Inflammatory macrophage treated with lipopolysaccharide for 1 hour (primary cell): ENCODE measurements around the gene NHERF2.
"Not testable (repeated sequence)": the region's sequence is repeated elsewhere in the genome, so short reads cannot be mapped to it uniquely, and the experiment has no call there.

Experiments used
- DNase-seq, 2 donors: peaks; one replicate each; pipeline ENCODE4 v3.0.0-alpha.2; 2020 to 2022

Gene NHERF2

GRCh38 chr16:2028620-2029220 is 2.0 kb downstream of the NHERF2 start:
- no peak for DNase-seq

GRCh38 chr16:2029350-2029749 is 2.6 kb downstream of the NHERF2 start:
- DNase-seq, result no peak

DNA sequence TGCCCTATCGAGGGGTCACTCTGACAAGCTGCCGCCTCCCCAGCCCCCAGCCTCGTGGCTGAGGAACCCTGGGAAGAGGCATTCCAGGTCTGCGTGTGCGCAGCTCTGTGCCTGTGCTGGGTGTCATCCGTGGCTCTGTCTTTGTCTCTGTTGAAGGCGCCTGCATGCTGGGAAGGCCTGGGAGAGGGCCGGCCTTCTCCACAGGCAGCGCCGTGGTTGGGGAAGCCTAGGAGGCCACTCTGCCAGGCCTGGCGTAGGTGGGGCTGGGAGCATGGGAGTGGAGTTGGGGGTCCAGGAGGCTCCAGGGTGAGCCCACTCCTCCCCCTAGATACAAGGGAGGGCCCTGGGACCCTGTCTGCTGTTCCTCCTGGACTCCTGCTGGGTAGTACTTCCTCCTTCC is 3.3 kb downstream of the NHERF2 start:
- DNase-seq, result no peak

- DNase-seq, result no peak
These were observed 4.4 kb downstream of the NHERF2 start for GRCh38 chr16:2031081-2031577.

- DNase-seq, result no peak
These were observed 5.8 kb downstream of the NHERF2 start for GRCh38 chr16:2032285-2033056.

- no peak for DNase-seq
These were observed 6.6 kb downstream of the NHERF2 start for GRCh38 chr16:2033057-2033908.

- not testable (repeated sequence) for DNase-seq
These were observed 7.4 kb downstream of the NHERF2 start for GRCh38 chr16:2033909-2034695.

DNA sequence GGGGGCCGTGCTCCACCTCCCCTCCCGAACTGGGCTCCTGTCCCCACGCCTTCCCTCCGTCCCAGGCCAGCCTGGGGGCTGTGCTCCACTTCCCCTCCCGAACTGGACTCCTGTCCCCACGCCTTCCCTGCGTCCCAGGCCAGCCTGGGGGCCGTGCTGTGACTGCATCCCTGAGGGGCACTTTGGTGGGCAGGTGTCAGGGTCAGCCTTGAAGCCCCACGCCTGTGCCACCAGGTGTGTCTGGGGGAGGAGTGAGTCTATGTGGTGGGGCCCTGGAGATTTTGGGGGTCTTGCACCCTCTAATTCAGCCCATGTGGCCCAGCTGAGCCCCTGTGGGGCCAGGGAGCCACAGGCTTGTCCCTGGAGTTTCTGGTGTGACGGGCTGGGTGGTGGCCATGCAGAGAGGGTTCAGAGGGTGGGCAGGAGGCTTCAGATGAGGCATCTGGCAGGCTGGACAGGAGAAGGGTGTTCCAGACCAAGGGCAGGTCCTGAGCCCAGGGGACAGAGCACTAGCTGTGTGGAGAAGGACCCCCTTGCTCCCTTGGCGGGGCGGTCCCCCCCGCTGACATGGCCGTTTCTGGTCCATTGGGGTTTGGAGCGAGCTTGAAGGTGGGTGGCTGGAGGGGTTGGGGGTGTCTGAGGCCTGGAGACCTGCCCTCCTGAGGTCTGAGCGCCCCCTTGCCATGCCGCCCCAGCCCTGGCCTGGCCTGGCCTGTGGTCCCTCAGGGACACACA is 8.2 kb downstream of the NHERF2 start:
- no peak for DNase-seq

GRCh38 chr16:2035431-2036199 is 8.9 kb downstream of the NHERF2 start:
- DNase-seq, result no peak

DNA sequence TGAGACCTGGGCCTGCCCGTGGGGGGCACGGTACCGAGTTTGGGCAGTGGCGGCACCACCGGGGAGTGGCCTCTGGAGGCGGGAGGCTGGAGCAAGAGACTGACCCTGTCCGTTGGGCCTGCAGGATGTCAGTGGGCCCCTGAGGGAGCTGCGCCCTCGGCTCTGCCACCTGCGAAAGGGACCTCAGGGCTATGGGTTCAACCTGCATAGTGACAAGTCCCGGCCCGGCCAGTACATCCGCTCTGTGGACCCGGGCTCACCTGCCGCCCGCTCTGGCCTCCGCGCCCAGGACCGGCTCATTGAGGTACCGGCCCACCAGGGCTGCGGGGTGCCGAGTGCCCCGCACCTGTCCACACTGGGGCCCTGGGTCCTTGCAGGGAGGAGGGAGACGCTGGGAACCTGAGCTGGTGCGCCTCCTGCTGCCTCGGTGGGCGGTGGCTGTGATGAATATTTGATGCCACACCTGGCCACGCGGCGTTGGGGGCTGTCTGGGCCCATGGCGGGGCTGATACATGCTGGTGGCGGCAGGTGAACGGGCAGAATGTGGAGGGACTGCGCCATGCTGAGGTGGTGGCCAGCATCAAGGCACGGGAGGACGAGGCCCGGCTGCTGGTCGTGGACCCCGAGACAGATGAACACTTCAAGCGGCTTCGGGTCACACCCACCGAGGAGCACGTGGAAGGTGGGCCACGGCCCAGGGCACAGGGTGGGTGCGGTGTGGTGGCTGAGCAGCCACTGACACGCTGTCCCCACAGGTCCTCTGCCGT is 9.7 kb downstream of the NHERF2 start:
- no peak for DNase-seq

DNA sequence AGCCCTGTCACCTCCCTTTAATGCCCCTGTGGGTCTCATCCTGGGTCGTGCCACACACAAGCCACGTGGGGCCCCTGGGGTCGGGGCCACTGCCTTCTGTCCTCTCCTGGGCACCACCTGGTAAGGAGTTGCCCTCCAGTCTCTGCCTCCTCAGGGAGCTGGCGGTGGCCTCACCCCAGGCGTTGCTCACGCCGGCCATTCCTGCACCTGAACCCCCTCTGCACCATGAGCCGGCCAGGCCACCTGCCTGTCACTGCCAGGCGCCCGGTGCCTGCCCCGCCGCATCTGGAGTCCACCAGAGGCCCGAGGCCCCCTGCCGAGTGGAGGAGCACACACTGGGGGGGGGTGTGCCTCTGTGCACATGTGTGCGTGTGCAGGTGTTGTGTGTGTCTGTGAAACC is 10.4 kb downstream of the NHERF2 start:
- no peak for DNase-seq

- DNase-seq, result no peak
These were observed 11.1 kb downstream of the NHERF2 start for GRCh38 chr16:2037647-2038381.

DNA sequence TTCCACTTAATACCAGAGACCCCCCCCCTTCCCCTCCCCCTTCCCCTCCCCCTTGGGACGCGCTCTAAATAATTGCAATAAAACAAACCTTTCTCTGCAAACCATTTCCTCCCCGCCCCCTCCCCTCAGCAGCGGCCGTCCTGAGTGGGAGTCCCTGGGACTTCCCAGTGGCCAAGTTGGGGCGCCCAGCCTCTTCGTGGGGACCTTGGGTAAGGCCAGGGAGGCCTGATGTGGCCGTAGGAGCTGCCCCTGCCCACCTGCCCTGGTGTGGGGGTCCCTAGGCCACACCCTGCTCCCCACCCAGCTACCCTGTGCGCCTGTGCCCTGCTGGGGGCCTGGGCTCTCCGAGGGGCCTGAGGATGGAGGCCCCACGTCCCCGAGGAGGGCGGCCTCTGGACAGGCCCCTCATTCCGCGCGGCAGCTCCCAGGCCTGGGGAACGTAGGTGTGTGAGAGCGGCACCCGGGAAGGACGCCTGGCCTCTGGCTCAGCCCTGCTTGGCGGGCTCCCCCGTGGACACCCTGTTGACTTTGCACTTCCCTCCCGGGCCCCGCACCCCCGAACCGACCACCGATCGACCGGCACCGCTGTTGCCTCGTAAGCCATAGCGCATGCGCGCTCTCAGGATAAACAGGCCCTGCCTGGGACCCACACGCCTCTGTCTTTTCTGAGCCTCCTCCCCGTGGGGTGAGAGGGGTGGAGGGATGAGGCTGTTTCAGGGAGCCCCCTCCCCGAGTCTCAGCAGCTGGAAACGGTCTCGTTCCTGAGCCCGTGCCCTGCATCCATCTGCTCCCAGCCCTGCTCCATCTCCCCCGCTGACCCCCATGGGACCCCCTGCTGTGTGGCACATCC is 11.9 kb downstream of the NHERF2 start:
- no peak for DNase-seq

GRCh38 chr16:2039274-2040031 is 12.8 kb downstream of the NHERF2 start:
- no peak for DNase-seq

GRCh38 chr16:2040041-2040786 is 13.5 kb downstream of the NHERF2 start:
- DNase-seq, result no peak

- DNase-seq, result no peak
These were observed 14.3 kb downstream of the NHERF2 start for GRCh38 chr16:2040787-2041522.
